ENCODE data around the gene CCL28. TPM values are rescaled to one million over a fixed set of nuclear protein-coding genes. Genes with fewer than 3 reads are reported as not detected.

Gene CCL28
- total RNA-seq, 1 donor from 2014 or later, result not detected

DNA sequence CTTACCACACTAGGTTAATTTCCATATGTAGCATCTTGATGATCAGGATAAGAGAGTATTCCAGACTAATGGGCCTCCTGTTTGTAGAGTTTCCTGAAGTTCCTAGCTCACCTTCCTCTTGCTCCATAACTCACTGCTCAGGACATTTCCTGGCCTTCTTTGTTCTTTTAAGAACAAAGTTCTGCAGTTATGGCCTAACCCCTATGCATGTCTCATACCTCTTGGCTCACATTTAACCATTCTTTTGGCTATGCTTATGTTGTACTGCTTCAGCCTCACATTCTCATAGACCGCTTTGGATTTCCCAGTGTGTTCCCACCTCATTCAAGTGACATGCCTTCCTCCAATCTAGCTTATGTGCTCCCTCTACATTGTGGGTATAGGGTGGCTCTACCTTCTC lies 58.5 kb downstream of the CCL28 start:
- no peaks in the 10 kb centered on the region for H4K20me1 ChIP-seq (ENCODE audit: low read depth)
- H2AFZ ChIP-seq (replicated peaks), result no peak overlapping the region
- Mint-ChIP-seq H3K4me3 (no peak overlapping the region), H3K4me1 (no peaks in the 10 kb centered on the region), H3K36me3 (no peaks in the 10 kb centered on the region), H3K9me3 (no peaks in the 10 kb centered on the region), H3K27ac (no peak overlapping the region), H3K27me3 (ENCODE audit: insufficient read depth, low read depth) (peaks cover 6% of the 10 kb centered on the region)
- no peak overlapping the region for H3K9ac ChIP-seq
- H3K27me3 ChIP-seq, result no peaks in the 10 kb centered on the region
- no peaks in the 10 kb centered on the region for H3K36me3 ChIP-seq
- H3K79me2 ChIP-seq (ENCODE audit: low read depth), result no peaks in the 10 kb centered on the region
- no peak overlapping the region for H3K27ac ChIP-seq
- no peak for DNase-seq (ENCODE audit: low spot score)
- H3K9me3 ChIP-seq (ENCODE audit: low read depth), result no peaks in the 10 kb centered on the region
- no peak overlapping the region for H3K4me3 ChIP-seq
- H3K4me2 ChIP-seq, result no peak overlapping the region
- no peaks in the 10 kb centered on the region for H3K4me1 ChIP-seq
- no peaks in the 10 kb centered on the region for H3F3A ChIP-seq (ENCODE audit: low read depth)
- TF ChIP-seq EZH2phosphoT487 (IDR thresholded peaks at IDR 0.05) (no peak), CTCF (IDR thresholded peaks at IDR 0.05) (no peak)

DNA sequence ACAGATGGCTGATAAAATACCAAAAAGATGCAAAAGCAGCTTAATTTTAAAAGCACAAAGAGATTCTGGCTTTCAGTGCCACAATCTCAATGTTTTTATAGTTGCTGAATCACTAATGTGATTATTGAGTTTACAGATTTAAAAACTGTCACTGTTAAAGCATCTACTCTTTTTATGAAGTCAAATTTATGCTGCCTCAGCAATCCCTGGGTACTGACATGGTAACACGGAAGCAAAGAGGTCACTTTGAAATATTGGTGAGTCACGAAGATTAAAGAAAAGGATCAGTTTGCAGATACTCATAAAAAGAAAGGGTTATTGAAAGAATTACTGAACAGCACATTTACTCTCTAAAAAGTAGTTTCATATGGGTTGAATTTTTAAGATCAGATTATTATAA lies 59.3 kb downstream of the CCL28 start:
- H3K79me2 ChIP-seq (ENCODE audit: low read depth), result no peaks in the 10 kb centered on the region
- no peak for TF ChIP-seq CTCF (IDR thresholded peaks at IDR 0.05)
- TF ChIP-seq EZH2 (IDR thresholded peaks at IDR 0.05), result no peak
- TF ChIP-seq EZH2phosphoT487 (IDR thresholded peaks at IDR 0.05), result no peak
- H4K20me1 ChIP-seq (ENCODE audit: low read depth), result no peaks in the 10 kb centered on the region
- H3K4me3 Mint-ChIP-seq, result no peak overlapping the region
- no peaks in the 10 kb centered on the region for H3K9me3 ChIP-seq (ENCODE audit: low read depth)
- H3K4me3 ChIP-seq, result no peak overlapping the region
- H3K9ac ChIP-seq, result no peak overlapping the region
- no peaks in the 10 kb centered on the region for H3K4me1 Mint-ChIP-seq
- no peaks in the 10 kb centered on the region for H3F3A ChIP-seq (ENCODE audit: low read depth)
- no peak overlapping the region for H3K27ac ChIP-seq
- no peak overlapping the region for H3K27ac Mint-ChIP-seq
- no peak overlapping the region for H3K4me2 ChIP-seq
- no peaks in the 10 kb centered on the region for H3K9me3 Mint-ChIP-seq
- H3K27me3 ChIP-seq, result no peaks in the 10 kb centered on the region
- H3K36me3 Mint-ChIP-seq, result no peaks in the 10 kb centered on the region
- no peaks in the 10 kb centered on the region for H3K4me1 ChIP-seq
- DNase-seq (ENCODE audit: low spot score), result no peak
- H2AFZ ChIP-seq (replicated peaks), result no peak overlapping the region
- no peaks in the 10 kb centered on the region for H3K36me3 ChIP-seq
- peaks cover 8% of the 10 kb centered on the region for H3K27me3 Mint-ChIP-seq (ENCODE audit: insufficient read depth, low read depth)

- no peaks in the 10 kb centered on the region for H3K27me3 ChIP-seq
- no peaks in the 10 kb centered on the region for H3F3A ChIP-seq (ENCODE audit: low read depth)
- no peak overlapping the region for H3K4me3 Mint-ChIP-seq
- no peak for DNase-seq (ENCODE audit: low spot score)
- no peak overlapping the region for H3K27ac ChIP-seq
- no peaks in the 10 kb centered on the region for H3K9me3 ChIP-seq (ENCODE audit: low read depth)
- no peaks in the 10 kb centered on the region for H3K9me3 Mint-ChIP-seq
- H3K4me1 ChIP-seq, result no peaks in the 10 kb centered on the region
- no peak overlapping the region for H3K4me2 ChIP-seq
- peaks cover 8% of the 10 kb centered on the region for H3K27me3 Mint-ChIP-seq (ENCODE audit: insufficient read depth, low read depth)
- TF ChIP-seq EZH2 (IDR thresholded peaks at IDR 0.05) (no peak), EZH2phosphoT487 (IDR thresholded peaks at IDR 0.05) (no peak), CTCF (IDR thresholded peaks at IDR 0.05) (no peak)
- H3K36me3 Mint-ChIP-seq, result no peaks in the 10 kb centered on the region
- H3K9ac ChIP-seq, result no peak overlapping the region
- no peaks in the 10 kb centered on the region for H3K79me2 ChIP-seq (ENCODE audit: low read depth)
- no peak overlapping the region for H2AFZ ChIP-seq (replicated peaks)
- no peaks in the 10 kb centered on the region for H3K36me3 ChIP-seq
- no peaks in the 10 kb centered on the region for H3K4me1 Mint-ChIP-seq
- H3K4me3 ChIP-seq, result no peak overlapping the region
- no peaks in the 10 kb centered on the region for H4K20me1 ChIP-seq (ENCODE audit: low read depth)
- H3K27ac Mint-ChIP-seq, result no peak overlapping the region
Measured at GRCh38 chr5:43352131-43352530, 60.1 kb downstream of the CCL28 start.

Measured in neural progenitor cell (in vitro differentiated cells).